Lower lobe of right lung (tissue), 2 donors: Measurements from ENCODE around the gene POU2F1. TPM values are rescaled to one million over a fixed set of nuclear protein-coding genes. Genes with fewer than 3 reads are reported as not detected.

Source experiments
- ATAC-seq, 2 donors: fragments of 200-7000 bp; cut with Tn5 transposase; one replicate each; pipeline ENCODE4 v1.9.1; 2020 to 2022; ENCODE audit warnings: mild to moderate bottlenecking in 2 of 2, moderate library complexity in 2 of 2
- DNase-seq: peaks from one replicate; pipeline ENCODE4 v3.0.0-alpha.2; 2020
- H3K27ac ChIP-seq: fragments of 200-600 bp; one replicate; pipeline ENCODE4 v1.8.0; 2022
- H3K27me3 ChIP-seq: fragments of 200-600 bp; one replicate; pipeline ENCODE4 v1.8.0; 2022; ENCODE audit warnings: low read depth
- H3K36me3 ChIP-seq: fragments of 200-600 bp; one replicate; pipeline ENCODE4 v1.8.0; 2022; ENCODE audit warnings: mild to moderate bottlenecking
- H3K4me1 ChIP-seq: fragments of 200-600 bp; one replicate; pipeline ENCODE4 v1.8.0; 2022
- H3K4me3 ChIP-seq: fragments of 200-600 bp; one replicate; pipeline ENCODE4 v1.8.0; 2022; ENCODE audit warnings: mild to moderate bottlenecking
- H3K9me3 ChIP-seq: fragments of 200-600 bp; one replicate; pipeline ENCODE4 v1.8.0; 2022
- intact Hi-C: fragments of 100-400 bp; cut with DNase I; formaldehyde crosslinking; loops from one replicate; pipeline ENCODE4 v1.11.0; 2022
- total RNA-seq: library from RNA; stranded (reverse); fragmentation: NEBNext Ultra II Directional; extraction: Animal tissue kit (Norgen Biotek cat#: 25700); gene quantifications from one replicate; pipeline ENCODE4 v1.2.1, GENCODE V29; 2021
- TF ChIP-seq, protein P1 (sequence below): fragments of 200-600 bp; IDR thresholded peaks from one replicate; pipeline ENCODE4 v1.8.0; 2022; ENCODE audit warnings: antibody characterized with exemption, mild to moderate bottlenecking
- donor health status: DM: no; HTN: yes; CAD: no; lungs with severe emphysema.

The POU2F1 gene
- total RNA-seq, 1 donor from 2014 or later, result 20.1 TPM

DNA sequence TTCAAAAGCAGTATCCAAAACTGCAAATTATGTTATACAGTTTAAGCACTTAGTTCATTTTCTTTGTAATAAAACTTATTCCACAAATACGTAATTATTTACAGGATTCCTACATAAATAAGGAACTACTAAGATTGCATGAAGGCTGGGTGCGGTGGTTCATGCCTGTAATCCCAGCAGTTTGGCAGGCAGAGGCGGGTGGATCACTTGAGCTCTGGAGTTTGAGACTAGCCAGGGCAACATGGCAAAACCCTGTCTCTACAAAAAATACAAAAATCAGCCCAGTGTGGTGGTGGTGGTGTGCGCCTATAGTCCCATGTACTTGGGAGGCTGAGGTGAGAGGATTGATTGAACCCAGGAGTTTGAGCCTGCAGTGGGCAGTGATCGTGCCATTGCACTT, 69.3 kb downstream of the POU2F1 start:
- Histone ChIP-seq H3K4me3 (no peak overlapping the region), H3K27me3 (no peaks in the 10 kb centered on the region), H3K36me3 (no peaks in the 10 kb centered on the region), H3K27ac (no peak overlapping the region), H3K9me3 (no peaks in the 10 kb centered on the region), H3K4me1 (peaks cover 11% of the 10 kb centered on the region)
- no peak for ATAC-seq
- intact Hi-C loops, result no loop called here
- TF ChIP-seq, protein P1, sequence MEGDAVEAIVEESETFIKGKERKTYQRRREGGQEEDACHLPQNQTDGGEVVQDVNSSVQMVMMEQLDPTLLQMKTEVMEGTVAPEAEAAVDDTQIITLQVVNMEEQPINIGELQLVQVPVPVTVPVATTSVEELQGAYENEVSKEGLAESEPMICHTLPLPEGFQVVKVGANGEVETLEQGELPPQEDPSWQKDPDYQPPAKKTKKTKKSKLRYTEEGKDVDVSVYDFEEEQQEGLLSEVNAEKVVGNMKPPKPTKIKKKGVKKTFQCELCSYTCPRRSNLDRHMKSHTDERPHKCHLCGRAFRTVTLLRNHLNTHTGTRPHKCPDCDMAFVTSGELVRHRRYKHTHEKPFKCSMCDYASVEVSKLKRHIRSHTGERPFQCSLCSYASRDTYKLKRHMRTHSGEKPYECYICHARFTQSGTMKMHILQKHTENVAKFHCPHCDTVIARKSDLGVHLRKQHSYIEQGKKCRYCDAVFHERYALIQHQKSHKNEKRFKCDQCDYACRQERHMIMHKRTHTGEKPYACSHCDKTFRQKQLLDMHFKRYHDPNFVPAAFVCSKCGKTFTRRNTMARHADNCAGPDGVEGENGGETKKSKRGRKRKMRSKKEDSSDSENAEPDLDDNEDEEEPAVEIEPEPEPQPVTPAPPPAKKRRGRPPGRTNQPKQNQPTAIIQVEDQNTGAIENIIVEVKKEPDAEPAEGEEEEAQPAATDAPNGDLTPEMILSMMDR, result no peak
- peak; percentile 41 for DNase-seq

DNA sequence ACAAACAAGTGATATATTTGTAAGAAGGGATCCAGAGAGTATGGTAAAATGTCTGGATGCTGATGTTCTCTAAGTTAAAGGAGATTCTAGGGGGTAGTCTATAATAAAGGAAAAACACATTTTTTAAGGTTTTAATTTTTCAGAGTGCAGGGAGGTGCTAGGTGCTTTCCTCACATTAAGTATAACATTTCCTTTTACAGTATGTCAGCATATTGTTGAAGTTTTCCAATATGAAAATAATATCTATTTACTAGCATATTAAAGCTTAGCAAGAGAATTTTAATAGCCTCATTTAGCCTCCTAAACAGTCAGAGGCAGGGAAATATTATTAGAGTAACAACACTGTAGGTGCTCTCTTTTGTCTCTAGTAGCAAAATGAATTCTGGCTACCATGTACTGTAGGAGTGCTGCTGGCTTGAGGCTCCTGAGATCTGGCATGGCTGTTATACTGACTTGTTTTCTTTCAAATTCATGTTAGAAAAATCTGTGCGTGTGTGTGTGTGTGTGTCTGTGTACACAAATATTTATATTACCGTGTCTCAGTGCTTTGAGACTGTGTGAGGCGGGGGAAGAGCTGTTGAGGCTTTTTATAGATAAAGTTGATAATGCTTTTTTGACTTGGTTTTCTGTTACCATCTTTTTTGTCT, 71.0 kb downstream of the POU2F1 start:
- H3K27me3 ChIP-seq, result no peaks in the 10 kb centered on the region
- no peaks in the 10 kb centered on the region for H3K36me3 ChIP-seq
- peaks cover 24% of the 10 kb centered on the region for H3K4me1 ChIP-seq
- no peak overlapping the region for H3K27ac ChIP-seq
- H3K4me3 ChIP-seq, result no peak overlapping the region
- TF ChIP-seq, protein P1, result no peak
- ATAC-seq (no peak), DNase-seq (no peak)
- no peaks in the 10 kb centered on the region for H3K9me3 ChIP-seq
- intact Hi-C loops, result no loop called here

DNA sequence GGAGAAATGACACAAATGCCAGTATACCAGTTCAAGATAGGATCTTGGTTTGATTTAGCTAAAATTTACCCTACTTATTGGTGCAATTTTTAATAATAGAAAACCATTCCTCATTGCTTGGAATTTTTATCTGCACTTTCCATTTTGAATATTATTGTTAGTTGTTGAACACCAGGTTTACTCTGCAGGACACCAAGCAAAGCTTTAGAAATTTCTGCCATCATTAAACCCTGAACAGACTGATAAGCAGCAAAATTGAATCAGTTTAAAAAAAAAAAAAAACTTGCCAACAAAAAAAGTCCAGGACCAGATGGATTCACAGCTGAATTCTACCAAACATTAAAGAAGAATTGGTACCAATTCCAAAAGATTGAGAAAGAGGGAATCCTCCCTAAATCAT, 71.5 kb downstream of the POU2F1 start:
- no peak for ATAC-seq
- H3K4me1 ChIP-seq, result peaks cover 29% of the 10 kb centered on the region
- intact Hi-C loops, result no loop called here

DNA sequence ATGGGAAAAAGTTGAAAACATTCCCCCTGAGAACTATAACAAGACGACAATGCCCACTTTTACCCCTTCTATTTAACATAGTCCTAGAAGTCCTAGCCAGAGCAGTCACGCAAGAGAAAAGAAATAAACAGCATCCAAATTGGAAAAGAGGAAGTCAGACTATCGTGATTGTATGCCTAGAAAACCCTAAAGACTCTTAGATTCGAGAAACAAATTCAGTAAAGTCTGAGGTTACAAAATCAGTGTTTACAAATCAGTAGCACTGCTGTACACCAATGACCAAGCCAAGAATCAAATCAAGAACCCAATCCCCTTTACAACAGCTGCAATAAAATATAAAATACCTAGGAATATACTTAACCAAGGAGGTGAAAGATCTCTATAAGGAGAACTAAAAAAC, 72.4 kb downstream of the POU2F1 start:
- ATAC-seq, result no peak

More for the DNA sequence above, 71.5 kb downstream of the POU2F1 start:
- no peak for DNase-seq
- H3K9me3 ChIP-seq, result no peaks in the 10 kb centered on the region
- TF ChIP-seq, protein P1, result no peak
- H3K4me3 ChIP-seq, result no peak overlapping the region
- H3K27me3 ChIP-seq, result no peaks in the 10 kb centered on the region
- no peak overlapping the region for H3K27ac ChIP-seq
- H3K36me3 ChIP-seq, result no peaks in the 10 kb centered on the region

DNA sequence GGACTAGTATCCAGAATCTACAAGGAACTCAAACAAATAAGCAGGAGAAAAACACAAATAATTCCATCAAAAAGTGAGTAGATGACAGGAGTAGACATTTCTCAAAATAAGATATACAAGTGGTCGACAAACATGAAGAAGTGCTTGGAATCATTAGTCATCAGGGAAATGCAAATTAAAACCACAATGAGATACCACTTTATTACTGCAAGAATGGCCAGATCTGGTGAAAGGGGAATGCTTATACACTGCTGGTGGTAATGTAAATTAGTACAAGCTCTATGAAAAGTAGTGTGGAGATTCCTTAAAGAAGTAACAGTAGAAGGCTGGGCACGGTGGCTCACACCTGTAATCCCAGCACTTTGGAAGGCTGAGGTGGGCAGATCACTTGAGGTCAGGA, 73.8 kb downstream of the POU2F1 start:
- no peak for ATAC-seq
- Histone ChIP-seq H3K27ac (no peak overlapping the region), H3K36me3 (no peaks in the 10 kb centered on the region), H3K4me3 (no peak overlapping the region), H3K27me3 (no peaks in the 10 kb centered on the region), H3K9me3 (no peaks in the 10 kb centered on the region), H3K4me1 (peaks cover 38% of the 10 kb centered on the region)
- no peak for DNase-seq
- intact Hi-C loops, result no loop called here
- TF ChIP-seq, protein P1, result no peak

More for the DNA sequence above, 72.4 kb downstream of the POU2F1 start:
- TF ChIP-seq, protein P1, result no peak
- no peak for DNase-seq
- intact Hi-C loops, result no loop called here
- no peaks in the 10 kb centered on the region for H3K27me3 ChIP-seq
- H3K27ac ChIP-seq, result no peak overlapping the region
- peaks cover 38% of the 10 kb centered on the region for H3K4me1 ChIP-seq
- no peaks in the 10 kb centered on the region for H3K9me3 ChIP-seq
- no peak overlapping the region for H3K4me3 ChIP-seq
- no peaks in the 10 kb centered on the region for H3K36me3 ChIP-seq
